Heart left ventricle (tissue), 16 donors: ENCODE data around the gene PROSER3. TPM values are rescaled to one million over a fixed set of nuclear protein-coding genes. Genes with fewer than 3 reads are reported as not detected.

ENCODE experiments used
- ATAC-seq, 4 donors: fragments of 200-7000 bp; cut with Tn5 transposase; one replicate each; pipeline ENCODE4 v1.9.1; 2020 to 2022; ENCODE audit warnings: moderate library complexity in 4 of 4, mild to moderate bottlenecking in 3 of 4, moderate number of reproducible peaks in 1 of 4
- DNase-seq, 5 donors: peaks; one replicate each; pipeline ENCODE4 v3.0.0-alpha.2; 2020
- H3K27ac ChIP-seq, 12 donors: fragments of 200-600 bp; sonication (generic) in 4 of 12; one replicate each; pipeline versions ENCODE4 v1.5.0 to v1.8.0; 2016 to 2022; ENCODE audit warnings: mild to moderate bottlenecking in 2 of 12
- H3K27me3 ChIP-seq, 9 donors: fragments of 200-600 bp; sonication (generic) in 2 of 9; one replicate each; pipeline versions ENCODE4 v1.5.1 to v1.8.0; 2016 to 2022; ENCODE audit warnings: mild to moderate bottlenecking in 3 of 9
- H3K36me3 ChIP-seq, 9 donors: fragments of 200-600 bp; sonication (generic) in 2 of 9; one replicate each; pipeline versions ENCODE4 v1.5.0 to v1.8.0; 2018 to 2022; ENCODE audit warnings: mild to moderate bottlenecking in 2 of 9
- H3K4me1 ChIP-seq, 12 donors: fragments of 200-600 bp; sonication (generic) in 4 of 12; one replicate each; pipeline versions ENCODE4 v1.5.0 to v1.8.0; 2016 to 2022; ENCODE audit warnings: mild to moderate bottlenecking in 3 of 12
- H3K4me3 ChIP-seq, 12 donors: fragments of 200-600 bp; sonication (generic) in 4 of 12; one replicate each; pipeline versions ENCODE4 v1.5.0 to v1.8.0; 2017 to 2022; ENCODE audit warnings: mild to moderate bottlenecking in 9 of 12, moderate library complexity in 4 of 12
- H3K9me3 ChIP-seq, 12 donors: fragments of 200-600 bp; sonication (generic) in 4 of 12; one replicate each; pipeline versions ENCODE4 v1.5.0 to v1.8.0; 2016 to 2022; ENCODE audit warnings: mild to moderate bottlenecking in 1 of 12
- CTCF ChIP-seq, 12 donors: fragments of 200-600 bp; sonication (generic) in 4 of 12; IDR thresholded peaks; one replicate each; pipeline versions ENCODE4 v1.5.0 to v1.8.0; 2018 to 2022; ENCODE audit warnings: antibody characterized with exemption in 12 of 12, mild to moderate bottlenecking in 5 of 12
- POLR2A ChIP-seq, 2 donors: fragments of 450-650 bp; IDR thresholded peaks; one replicate each; pipeline ENCODE4 v1.6.1; 2017; ENCODE audit warnings: antibody characterized with exemption in 2 of 2, mild to moderate bottlenecking in 2 of 2, moderate library complexity in 2 of 2
- WGBS, 4 donors: extraction: QIAGEN DNeasy Blood & Tissue Kit in 2 of 4; methylation state at CpG; one replicate each; pipeline versions ENCODE4 v1.1.5 to v1.1.7; 2013 to 2018; 5-methylcytosine and 5-hydroxymethylcytosine counted together
- intact Hi-C, 10 donors: fragments of 100-400 bp; cut with DNase I; formaldehyde crosslinking; loops; one replicate each; pipeline versions ENCODE4 v1.11.1 to v1.14.2; 2022
- long read RNA-seq, 3 donors: library from polyadenylated mRNA; unstranded; transcript quantifications; one replicate each; pipeline ENCODE4 v2.0.0, GENCODE V29; 2020 to 2021
- polyA plus RNA-seq, 2 donors: library from polyadenylated mRNA; stranded (reverse); fragments of 200-250 nt; gene quantifications; one replicate each; pipeline ENCODE4 v1.2.3, GENCODE V29; 2013
- total RNA-seq, 9 donors: library from RNA; depleted of rRNA in 2 of 9; stranded (reverse); fragments of >200 nt in 2 of 9; fragmentation: NEBNext Ultra II Directional in 3 of 9; extraction: Animal tissue kit (Norgen Biotek cat#: 25700) in 3 of 9; gene quantifications; one replicate each; pipeline versions ENCODE4 v1.1.0 to v1.2.4, GENCODE V29; 2016 to 2023
- donor health status: ischemic (EF 13 %, LVEDD 7.1; RV severe dilation, severe dysfunction).
- donor health status: healthy with polysubstance abuse.
- donor health status: DM: no; HTN: yes; CAD: no.
- donor health status: DM: no; HTN: no; CAD: no.
- donor health status: ischemic (EF 25% LVEDD 6.9; RV normal size, moderate dysfunction).
- donor health status: ischemic (EF 25% LVEDD 5.7; RV mildly dilated, moderate dysfunction).
- donor health status: healthy.
- donor health status: DM: yes; HTN: yes; CAD: no.
- donor health status: ischemic (EF 35%, LVEDD 5.7; RV mildly dilated, moderate dysfunction).
- donor health status: nonischemic (EF 11% LVEDD 7.7; RV severe dilation, severe dysfunction).
- donor health status: DM: yes; HTN: yes; CAD: no.
- donor health status: PGD.
- donor health status: ischemic (EF 29% LVEDD 5.4; RV normal size, mild dysfunction).
- donor health status: nonischemic (EF 23%, LVEDD 6.1; RV moderate dilation, normal function).

PROSER3 gene
- total RNA-seq (10 to 100 TPM in 4 of 9 donors, 1 to 10 TPM in 5; 1.9 to 19.7 (median 9.7) TPM), polyA plus RNA-seq (10 to 100 TPM in 1 of 2 donors, 1 to 10 TPM in 1; 6.0 to 12.8 TPM)
- long read RNA-seq, donor 1, partial matches to known transcripts: 0 of 2 reads
- long read RNA-seq, donor 1, other reads (novel, unspliced or antisense): 1 of 2 reads
- long read RNA-seq, donor 2, partial matches to known transcripts: 0 of 2 reads
- long read RNA-seq, donor 2, other reads (novel, unspliced or antisense): 1 of 2 reads
- long read RNA-seq, donor 3, partial matches to known transcripts: 1 of 1 reads
- long read RNA-seq, donor 3, other reads (novel, unspliced or antisense): 0 of 1 reads

- TF ChIP-seq CTCF (IDR thresholded peaks at IDR 0.05) (no peak), POLR2A (IDR thresholded peaks at IDR 0.05) (peak in 1 of 2 donors; percentile 63)
- ATAC-seq (peak; percentile 75 to 89 (median 82)), DNase-seq (peak; percentile 98 to 99 (median 99))
- H3K27me3 ChIP-seq: no peaks in the 10 kb centered on the region
- H3K9me3 ChIP-seq: no peaks in the 10 kb centered on the region
- H3K27ac ChIP-seq: peak within 1 kb of the TSS; percentile 88 to 100 (median 96)
- intact Hi-C loops: loop anchor here in 2 of 10 donors (1.0 to 10.0 kb wide), 4 partner anchors 17 to 387 kb away; partner anchors contain the start of genes ARHGAP33 (in 1 of the 2) and CAPNS1 (in 1 of the 2)
- H3K36me3 ChIP-seq: peaks cover 0 to 35% (median 26%) of the 10 kb centered on the region in 9 donors
- 0 to 1% (median 0%) methylated on average over 22 to 53 of the region's 53 CpGs for WGBS, 4 donors
- H3K4me1 ChIP-seq: peaks cover 0 to 51% (median 37%) of the 10 kb centered on the region in 12 donors
- peak within 1 kb of the TSS; percentile 68 to 99 (median 86) for H3K4me3 ChIP-seq
Observed at GRCh38 chr19:35757749-35758608, at the start of gene PROSER3. TSS of gene PROSER3 (plus strand) at chr19:35758176. CDS start at chr19:35758216, 40 bp downstream.

- ATAC-seq: no peak
- H3K4me1 ChIP-seq: peaks cover 0 to under 1% (median 0%) of the 10 kb centered on the region in 12 donors
- no peak overlapping the region for H3K4me3 ChIP-seq
- DNase-seq: no peak
- H3K27me3 ChIP-seq: peaks cover 0 to 9% (median 0%) of the 10 kb centered on the region in 9 donors
- intact Hi-C loops: no loop called here
- no peaks in the 10 kb centered on the region for H3K9me3 ChIP-seq
- H3K27ac ChIP-seq: no peak overlapping the region
- TF ChIP-seq POLR2A (IDR thresholded peaks at IDR 0.05) (no peak), CTCF (IDR thresholded peaks at IDR 0.05) (no peak)
- WGBS, 4 donors: 91 to 100% (median 93%) methylated on average over 1 of the region's 1 CpG
- H3K36me3 ChIP-seq: no peaks in the 10 kb centered on the region
Observed at GRCh38 chr19:35708391-35708790, 49.6 kb upstream of the PROSER3 start.

GRCh38 chr19:35710784-35711723, 46.9 kb upstream of the PROSER3 start:
- H3K36me3 ChIP-seq: no peaks in the 10 kb centered on the region
- no peaks in the 10 kb centered on the region for H3K27me3 ChIP-seq
- 59 to 67% (median 63%) methylated on average over 13 of the region's 13 CpGs for WGBS, 4 donors
- H3K9me3 ChIP-seq: no peaks in the 10 kb centered on the region
- DNase-seq: no peak
- peak overlapping the region in 1 of 12 donors; percentile 5 for H3K27ac ChIP-seq
- intact Hi-C loops: loop anchor here in 4 of 10 donors (10.0 kb wide), 4 partner anchors 166 to 446 kb away; partner anchors contain the start of genes LRFN3 (in 2 of the 4), FFAR3 (in 1 of the 4), TMEM147 (in 1 of the 4) and USF2 (in 1 of the 4)
- TF ChIP-seq CTCF (IDR thresholded peaks at IDR 0.05) (no peak), POLR2A (IDR thresholded peaks at IDR 0.05) (no peak)
- H3K4me3 ChIP-seq: no peak overlapping the region
- H3K4me1 ChIP-seq: peaks cover 0 to 10% (median 7%) of the 10 kb centered on the region in 12 donors
- ATAC-seq: no peak
